Measurements from ENCODE around the gene PIGL.
"Not testable (repeated sequence)": the region's sequence is repeated elsewhere in the genome, so short reads cannot be mapped to it uniquely, and the experiment has no call there.

Gene PIGL

DNA sequence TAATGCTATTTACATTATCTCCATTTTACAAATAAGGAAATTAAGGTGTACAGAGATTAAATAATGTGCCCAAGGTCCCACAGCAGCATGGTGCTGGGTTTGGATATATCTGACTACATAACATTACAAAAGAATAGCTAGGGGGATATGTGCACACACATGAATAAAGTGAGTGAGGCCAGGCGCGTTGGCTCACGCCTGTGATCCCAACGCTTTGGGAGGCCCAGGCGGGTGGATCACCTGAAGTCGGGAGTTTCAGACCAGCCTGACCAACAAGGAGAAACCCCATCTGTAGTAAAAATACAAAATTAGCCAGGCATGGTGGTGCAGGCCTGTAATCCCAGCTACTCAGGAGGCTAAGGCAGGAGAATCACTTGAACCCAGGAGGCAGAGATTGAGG, 12.2 kb upstream of the PIGL start:
- not testable (repeated sequence) for H3K27me3 ChIP-seq (ENCODE audit: insufficient read depth, low read depth, severe bottlenecking); H3K27ac ChIP-seq; H3K9me3 ChIP-seq (ENCODE audit: severe bottlenecking); H3K36me3 ChIP-seq; H3K4me3 ChIP-seq (ENCODE audit: low read depth, low read length); DNase-seq

DNA sequence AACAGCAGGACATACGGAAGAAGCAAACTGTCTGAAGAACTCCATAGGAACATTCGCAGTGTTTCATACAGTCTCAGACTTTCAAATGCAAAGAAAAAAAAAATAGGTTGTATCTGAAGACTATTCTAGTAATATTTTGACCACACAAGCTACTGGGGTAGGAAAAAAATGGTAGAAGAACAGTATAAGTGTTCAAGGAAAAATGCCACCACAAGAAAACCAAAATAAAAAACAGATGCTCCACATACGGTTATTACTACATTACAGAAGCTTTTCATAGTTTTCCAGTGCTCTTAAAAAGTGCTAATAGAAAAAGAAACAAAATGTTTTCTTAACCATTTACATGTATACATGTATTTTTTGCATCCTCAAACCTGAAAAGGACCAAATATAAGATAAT, 5.4 kb upstream of the PIGL start:
- no peak overlapping the region for H3K4me3 ChIP-seq (ENCODE audit: low read depth, low read length)
- TF ChIP-seq, protein P1, sequence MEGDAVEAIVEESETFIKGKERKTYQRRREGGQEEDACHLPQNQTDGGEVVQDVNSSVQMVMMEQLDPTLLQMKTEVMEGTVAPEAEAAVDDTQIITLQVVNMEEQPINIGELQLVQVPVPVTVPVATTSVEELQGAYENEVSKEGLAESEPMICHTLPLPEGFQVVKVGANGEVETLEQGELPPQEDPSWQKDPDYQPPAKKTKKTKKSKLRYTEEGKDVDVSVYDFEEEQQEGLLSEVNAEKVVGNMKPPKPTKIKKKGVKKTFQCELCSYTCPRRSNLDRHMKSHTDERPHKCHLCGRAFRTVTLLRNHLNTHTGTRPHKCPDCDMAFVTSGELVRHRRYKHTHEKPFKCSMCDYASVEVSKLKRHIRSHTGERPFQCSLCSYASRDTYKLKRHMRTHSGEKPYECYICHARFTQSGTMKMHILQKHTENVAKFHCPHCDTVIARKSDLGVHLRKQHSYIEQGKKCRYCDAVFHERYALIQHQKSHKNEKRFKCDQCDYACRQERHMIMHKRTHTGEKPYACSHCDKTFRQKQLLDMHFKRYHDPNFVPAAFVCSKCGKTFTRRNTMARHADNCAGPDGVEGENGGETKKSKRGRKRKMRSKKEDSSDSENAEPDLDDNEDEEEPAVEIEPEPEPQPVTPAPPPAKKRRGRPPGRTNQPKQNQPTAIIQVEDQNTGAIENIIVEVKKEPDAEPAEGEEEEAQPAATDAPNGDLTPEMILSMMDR (IDR thresholded peaks at IDR 0.05; ENCODE audit: low read depth, low read length) = no peak

DNA sequence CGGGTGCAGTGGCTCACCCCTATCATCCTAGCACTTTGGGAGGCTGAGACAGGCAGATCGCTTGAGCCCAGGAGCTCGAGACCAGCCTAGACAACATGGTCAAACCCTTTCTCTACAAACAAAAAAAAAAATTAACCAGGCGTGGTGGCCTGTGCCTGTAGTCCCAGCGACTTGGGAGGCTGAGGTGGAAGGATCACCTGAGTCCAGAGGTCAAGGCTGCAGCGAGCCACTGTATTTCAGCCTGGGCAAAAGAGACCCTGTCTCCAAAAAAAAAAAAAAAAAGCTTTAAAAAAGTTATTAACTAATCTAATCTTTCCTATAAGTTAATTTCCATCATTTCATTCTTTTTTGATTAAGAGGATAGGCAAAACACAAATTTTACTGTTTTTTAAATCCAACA, 4.2 kb upstream of the PIGL start:
- no peak for DNase-seq
- Histone ChIP-seq H3K27ac (no peak overlapping the region), H3K27me3 (ENCODE audit: insufficient read depth, low read depth, severe bottlenecking) (no peaks in the 10 kb centered on the region), H3K9me3 (ENCODE audit: severe bottlenecking) (no peaks in the 10 kb centered on the region), H3K36me3 (peaks cover 6% of the 10 kb centered on the region), H3K4me3 (ENCODE audit: low read depth, low read length) (no peak overlapping the region)
- TF ChIP-seq, protein P1 (IDR thresholded peaks at IDR 0.05; ENCODE audit: low read depth, low read length) = no peak

More for the DNA sequence above, 5.4 kb upstream of the PIGL start:
- no peak overlapping the region for H3K27ac ChIP-seq
- DNase-seq = no peak
- peaks cover 4% of the 10 kb centered on the region for H3K36me3 ChIP-seq
- H3K9me3 ChIP-seq (ENCODE audit: severe bottlenecking) = no peaks in the 10 kb centered on the region
- H3K27me3 ChIP-seq (ENCODE audit: insufficient read depth, low read depth, severe bottlenecking) = no peaks in the 10 kb centered on the region

DNA sequence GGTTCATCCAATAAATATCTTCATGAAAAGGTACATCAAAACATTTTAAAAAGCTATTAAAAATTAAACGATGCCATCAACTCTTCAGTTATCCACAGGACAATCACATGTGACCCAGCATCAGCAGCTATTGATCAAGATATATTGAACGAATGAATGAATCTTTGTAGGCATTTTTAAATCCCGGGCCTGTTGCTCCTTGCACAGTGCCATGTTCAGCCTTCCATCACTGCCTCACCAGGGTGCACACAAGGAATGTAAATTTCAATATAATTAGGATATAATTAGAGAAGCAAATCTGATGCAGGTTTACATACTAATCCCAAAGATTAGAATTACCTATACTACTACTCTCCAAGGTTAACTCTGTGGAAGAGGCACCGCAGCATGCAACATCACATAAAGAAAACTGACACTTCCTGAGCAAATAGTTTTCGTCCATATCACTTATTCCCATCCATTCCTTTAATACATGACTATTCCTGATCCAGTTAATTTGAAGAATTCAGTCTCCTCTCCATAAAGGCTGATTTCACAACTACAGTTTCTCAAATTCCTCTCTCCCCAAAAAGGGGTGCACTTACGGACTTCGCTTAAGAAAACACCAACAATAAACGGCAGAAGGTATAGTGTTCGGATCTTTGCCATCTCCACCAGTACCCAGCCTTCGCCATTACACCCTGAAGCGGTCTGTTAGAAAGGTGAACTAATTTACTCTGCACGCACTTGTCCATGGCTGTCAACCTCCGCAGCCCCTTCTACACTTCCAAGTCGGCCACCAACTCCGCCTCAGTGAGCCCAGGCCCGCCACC, 2.6 kb upstream of the PIGL start:
- Histone ChIP-seq H3K4me3 (ENCODE audit: low read depth, low read length) (peak overlapping the region; percentile 87), H3K27me3 (ENCODE audit: insufficient read depth, low read depth, severe bottlenecking) (no peaks in the 10 kb centered on the region), H3K36me3 (peaks cover 12% of the 10 kb centered on the region), H3K27ac (peak overlapping the region; percentile 94), H3K9me3 (ENCODE audit: severe bottlenecking) (no peaks in the 10 kb centered on the region)
- TF ChIP-seq, protein P1 (IDR thresholded peaks at IDR 0.05; ENCODE audit: low read depth, low read length) = no peak
- no peak for DNase-seq

DNA sequence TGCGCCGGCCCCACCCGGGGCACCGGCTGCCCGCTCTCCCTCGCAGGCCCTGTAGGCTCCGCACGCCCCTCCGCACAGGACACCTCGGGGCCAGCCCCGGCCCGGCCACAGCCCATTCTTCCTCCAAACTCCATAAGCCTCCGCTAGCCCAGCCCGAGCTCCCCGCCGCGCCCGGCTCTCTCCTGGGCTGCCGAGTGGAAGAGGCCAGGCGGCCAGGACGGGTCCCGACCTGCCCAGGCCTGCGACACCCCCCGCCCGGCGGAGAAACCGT, 2.1 kb upstream of the PIGL start:
- peak; percentile 46 for DNase-seq

DNA sequence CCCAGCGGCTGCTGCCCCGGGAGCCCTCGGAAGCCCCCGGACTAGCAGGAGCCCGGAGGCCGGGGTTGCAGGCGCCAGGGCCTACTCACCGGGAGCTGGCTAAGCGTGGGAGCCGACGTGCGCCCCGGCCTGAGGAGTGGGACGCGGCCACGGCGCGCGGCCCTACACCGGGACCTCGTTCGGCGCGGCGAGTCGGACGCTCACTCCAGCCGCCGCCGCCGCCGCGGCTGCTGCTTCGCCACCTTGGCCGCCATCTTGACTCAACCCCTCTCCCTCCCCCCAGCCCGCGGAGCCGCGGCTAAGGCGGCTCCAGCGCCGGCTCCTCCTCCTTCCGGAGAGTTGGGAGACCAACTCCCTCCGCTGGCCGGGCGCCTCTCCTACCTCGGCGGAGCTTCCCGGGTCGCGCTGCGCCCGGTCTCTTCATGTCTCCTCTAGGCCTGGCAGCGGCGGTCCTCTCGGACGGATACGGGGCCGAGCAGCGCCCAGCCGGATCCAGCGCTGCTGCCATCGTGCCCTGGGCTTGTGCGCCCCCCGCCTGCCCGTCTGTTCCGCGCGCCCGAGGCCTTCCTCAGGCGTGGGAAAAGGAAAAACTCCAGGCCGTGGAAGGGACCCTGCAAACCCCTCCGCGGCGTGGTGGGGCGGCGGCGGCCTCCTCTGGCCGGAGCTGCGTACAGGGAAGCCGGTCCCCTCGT, 1.6 kb upstream of the PIGL start, which contains the start of gene NCOR1:
TSS of gene NCOR1 (minus strand) at position 262 of the 692 bp plus-strand sequence. CDS start 20,965 bp downstream, outside the sequence.
- H3K27ac ChIP-seq = peak within 1 kb of the TSS; percentile 94
- no peaks in the 10 kb centered on the region for H3K27me3 ChIP-seq (ENCODE audit: insufficient read depth, low read depth, severe bottlenecking)
- H3K4me3 ChIP-seq (ENCODE audit: low read depth, low read length) = peak within 1 kb of the TSS; percentile 87
- no peaks in the 10 kb centered on the region for H3K9me3 ChIP-seq (ENCODE audit: severe bottlenecking)
- peak; percentile 95 for DNase-seq
- TF ChIP-seq, protein P1 (IDR thresholded peaks at IDR 0.05; ENCODE audit: low read depth, low read length) = peak; percentile 34; the same call in 1 of the 2 replicates
- peaks cover 15% of the 10 kb centered on the region for H3K36me3 ChIP-seq

More for the DNA sequence above, 2.1 kb upstream of the PIGL start:
- Histone ChIP-seq H3K27ac (peak overlapping the region; percentile 94), H3K4me3 (ENCODE audit: low read depth, low read length) (peak overlapping the region; percentile 87), H3K27me3 (ENCODE audit: insufficient read depth, low read depth, severe bottlenecking) (no peaks in the 10 kb centered on the region), H3K36me3 (peaks cover 15% of the 10 kb centered on the region), H3K9me3 (ENCODE audit: severe bottlenecking) (no peaks in the 10 kb centered on the region)
- TF ChIP-seq, protein P1 (IDR thresholded peaks at IDR 0.05; ENCODE audit: low read depth, low read length) = no peak
